GM13977 (cell line): ENCODE measurements around the gene DIP2A.
"Not testable (repeated sequence)": the region's sequence is repeated elsewhere in the genome, so short reads cannot be mapped to it uniquely, and the experiment has no call there.

Experiments
- DNase-seq: peaks from one replicate; pipeline ENCODE4 v3.0.0; 2012; ENCODE audit warnings: low spot score
- CTCF ChIP-seq: IDR thresholded peaks from 2 replicates; pipeline ENCODE4 v1.5.1; 2012; ENCODE audit warnings: mild to moderate bottlenecking, control low read depth; ENCODE audit not compliant: insufficient read depth; ENCODE audit errors: extremely low read depth, missing control alignments
- in situ Hi-C: fragments of 300-500 bp; cut with MboI; formaldehyde crosslinking; loops from one replicate; pipeline ENCODE4 v1.12.0; 2022; ENCODE audit warnings: low sequenced_read_pairs, low pct_unique_long_range_greater_than_20kb, mixed read lengths, inconsistent platforms; ENCODE audit not compliant: unreplicated experiment

The DIP2A gene

DNA sequence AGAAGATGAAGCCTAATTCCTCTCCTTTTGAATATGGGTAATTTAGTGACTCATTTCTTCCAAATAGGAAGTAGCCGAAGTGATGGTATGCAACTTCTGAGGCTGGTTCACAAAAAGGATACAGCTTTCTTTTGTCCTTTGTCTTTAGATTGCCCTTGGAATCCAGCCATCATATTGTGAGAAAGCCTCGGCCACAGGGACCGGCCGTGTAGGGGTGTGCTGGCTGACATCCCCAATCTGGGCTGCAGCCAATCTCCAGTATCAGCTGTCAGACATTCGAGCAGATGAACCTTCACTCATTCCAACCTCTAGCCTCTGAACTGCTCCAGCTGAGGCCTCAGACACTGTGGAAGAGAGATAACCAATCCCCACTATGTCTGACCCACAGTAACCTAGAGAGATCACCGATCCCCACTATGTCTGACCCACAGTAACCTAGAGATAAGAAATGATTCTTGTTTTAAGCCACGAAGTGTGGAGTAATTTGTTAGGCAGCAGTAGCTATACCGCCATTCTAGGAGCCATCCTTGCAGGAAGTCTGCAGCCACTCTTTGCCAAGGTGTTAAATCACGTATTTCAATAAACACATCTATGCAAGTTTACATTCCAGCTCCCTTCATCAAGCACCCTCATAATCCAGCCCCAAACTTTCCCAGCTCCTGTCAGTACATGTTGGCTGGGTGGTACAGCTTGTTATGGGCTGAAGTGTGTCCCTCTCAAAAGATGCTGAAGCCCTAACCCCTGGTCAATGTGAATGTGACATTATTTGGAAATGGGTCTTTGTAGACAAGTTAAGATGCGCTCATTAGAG is 2.9 kb upstream of the DIP2A start:
- no peak for DNase-seq
- in situ Hi-C loops = loop anchor here (5.0 kb wide), 1 partner anchor 48 kb away; no protein-coding TSS in a partner anchor
- no peak for TF ChIP-seq CTCF

DNA sequence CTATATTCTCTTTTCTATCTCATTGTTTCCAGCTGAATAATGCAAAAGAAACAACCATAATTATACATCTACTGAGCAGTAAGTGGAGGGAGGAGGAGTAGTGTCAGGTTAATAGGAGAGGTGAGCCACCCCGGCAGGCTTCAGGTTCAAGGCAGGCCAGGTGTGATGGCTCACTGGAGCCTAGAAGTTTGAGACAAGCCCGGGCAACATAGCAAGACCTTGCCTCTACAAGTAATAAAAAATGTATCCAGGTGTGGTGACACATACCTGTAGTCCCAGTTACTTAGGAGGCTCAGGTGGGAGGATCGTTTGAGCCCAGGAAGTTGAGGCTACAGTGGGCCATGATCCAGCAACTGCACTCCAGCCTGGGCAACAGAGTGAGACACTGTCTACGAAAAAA is 1.9 kb upstream of the DIP2A start:
- no peak for TF ChIP-seq CTCF
- DNase-seq = no peak
- in situ Hi-C loops = loop anchor here (5.0 kb wide), 1 partner anchor 49 kb away; no protein-coding TSS in a partner anchor

DNA sequence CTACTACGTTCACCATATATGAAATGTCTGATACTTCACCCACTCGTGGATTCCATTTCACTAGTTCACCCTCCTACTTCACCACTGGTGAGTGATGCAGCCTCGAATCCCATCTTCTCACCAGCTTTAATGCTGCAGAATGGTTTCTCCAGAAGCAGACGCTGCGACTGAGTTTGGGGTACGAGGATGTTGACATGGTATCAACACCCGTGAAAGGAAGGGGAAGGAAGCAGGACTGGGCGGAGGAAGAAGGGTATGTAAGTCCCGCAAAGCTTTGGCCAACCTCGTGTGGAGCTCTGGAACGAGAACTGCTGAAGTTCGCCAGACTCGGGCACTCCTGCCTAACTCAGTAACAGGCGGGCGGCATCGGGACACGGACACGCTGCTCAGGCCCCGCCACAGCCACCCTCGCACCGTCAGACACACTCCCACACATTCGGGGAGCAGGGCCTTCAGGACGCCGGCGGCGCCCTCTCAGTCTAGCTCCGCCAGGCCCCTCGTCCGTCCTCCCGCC is 833 bp upstream of the DIP2A start:
- no peak for DNase-seq
- in situ Hi-C loops = loop anchor here (5.0 kb wide), 1 partner anchor 51 kb away; no protein-coding TSS in a partner anchor
- no peak for TF ChIP-seq CTCF

- no peak for DNase-seq
- no peak for TF ChIP-seq CTCF
- in situ Hi-C loops = loop anchor here (5.0 kb wide), 1 partner anchor 52 kb away; no protein-coding TSS in a partner anchor
Measured at GRCh38 chr21:46459024-46459355, 299 bp downstream of the DIP2A start.

DNA sequence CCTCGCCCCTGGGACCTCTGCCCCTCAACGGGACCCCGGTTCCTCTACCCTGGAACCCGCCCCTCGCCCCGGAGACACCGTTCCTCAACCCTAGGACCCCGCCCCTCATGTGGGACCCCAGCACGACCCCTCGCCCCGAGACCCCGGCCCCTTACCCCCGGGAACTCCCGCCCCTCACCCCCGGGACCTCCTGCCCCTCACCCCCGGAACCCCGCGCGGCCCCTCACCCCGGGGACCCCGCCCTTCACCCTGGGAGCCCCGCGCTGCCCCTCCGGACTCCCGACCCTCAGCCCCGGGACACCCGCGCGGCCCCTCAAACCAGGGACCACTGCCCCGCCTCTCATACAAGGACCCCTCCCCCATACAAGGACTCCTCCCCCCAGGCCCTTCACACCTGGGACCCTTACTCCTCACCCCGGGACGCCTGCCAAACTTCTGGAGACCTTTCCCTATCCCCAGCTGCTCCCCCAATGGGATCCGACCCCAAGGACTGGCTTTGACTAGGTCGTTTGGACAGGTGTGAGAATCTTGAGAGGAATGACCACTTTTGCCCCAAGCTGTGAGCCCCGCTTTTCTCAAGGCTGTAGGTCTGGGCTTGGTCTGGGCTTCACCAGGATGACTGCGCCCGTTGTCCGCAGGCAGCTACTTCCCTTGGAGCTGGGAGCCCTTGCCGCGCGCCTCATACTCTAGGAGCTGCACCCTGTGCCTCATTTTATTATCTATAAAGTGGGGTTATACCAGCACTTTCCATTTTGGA is 843 bp downstream of the DIP2A start:
- in situ Hi-C loops = loop anchor here (5.0 kb wide), 1 partner anchor 52 kb away; no protein-coding TSS in a partner anchor
- TF ChIP-seq CTCF = no peak
- no peak for DNase-seq

GRCh38 chr21:46461909-46462308 is 3.2 kb downstream of the DIP2A start:
- no peak for TF ChIP-seq CTCF
- in situ Hi-C loops = no loop called here
- no peak for DNase-seq

DNA sequence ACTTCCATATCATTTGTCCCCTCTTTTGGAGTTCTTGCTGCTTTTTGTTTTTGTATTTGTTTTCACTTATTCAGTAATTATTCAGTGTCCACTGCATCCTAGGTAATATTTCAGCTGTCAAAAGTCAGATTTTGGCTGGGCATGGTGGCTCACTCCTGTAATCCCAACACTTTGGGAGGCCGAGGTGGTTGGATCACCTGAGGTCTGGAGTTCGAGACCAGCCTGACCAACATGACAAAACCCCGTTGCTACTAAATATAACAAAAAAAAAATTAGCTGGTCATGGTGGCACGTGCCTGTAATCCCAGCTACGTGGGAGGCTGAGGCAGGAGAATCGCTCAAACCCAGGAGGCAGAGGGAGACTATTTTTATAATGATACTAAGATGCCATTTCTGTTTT is 6.5 kb downstream of the DIP2A start:
- DNase-seq, in situ Hi-C loops: not testable (repeated sequence)
